ENCODE data around the gene MPHOSPH6.
"Not testable (repeated sequence)": the region's sequence is repeated elsewhere in the genome, so short reads cannot be mapped to it uniquely, and the experiment has no call there.

The MPHOSPH6 gene

DNA sequence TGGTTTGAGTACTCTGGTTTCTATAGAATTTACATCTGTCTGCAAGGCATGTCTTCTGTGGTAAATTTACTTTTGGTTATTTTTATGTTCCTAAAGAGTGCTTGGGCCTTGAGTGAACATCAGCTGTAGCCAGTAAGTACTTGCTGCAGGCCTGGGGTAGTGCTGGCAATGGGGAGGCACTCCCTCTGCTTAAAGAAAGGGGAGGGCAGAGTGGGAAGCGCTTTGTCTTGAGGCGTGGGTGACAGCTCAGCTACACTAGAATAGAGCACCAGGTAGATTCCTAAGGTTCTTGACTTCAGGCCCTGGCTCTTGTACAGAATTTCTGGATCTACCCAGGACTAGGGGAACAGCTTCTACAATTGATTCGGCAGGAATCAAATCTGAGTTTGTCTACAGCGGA lies 50.6 kb downstream of the MPHOSPH6 start:
- TF ChIP-seq, protein P1, sequence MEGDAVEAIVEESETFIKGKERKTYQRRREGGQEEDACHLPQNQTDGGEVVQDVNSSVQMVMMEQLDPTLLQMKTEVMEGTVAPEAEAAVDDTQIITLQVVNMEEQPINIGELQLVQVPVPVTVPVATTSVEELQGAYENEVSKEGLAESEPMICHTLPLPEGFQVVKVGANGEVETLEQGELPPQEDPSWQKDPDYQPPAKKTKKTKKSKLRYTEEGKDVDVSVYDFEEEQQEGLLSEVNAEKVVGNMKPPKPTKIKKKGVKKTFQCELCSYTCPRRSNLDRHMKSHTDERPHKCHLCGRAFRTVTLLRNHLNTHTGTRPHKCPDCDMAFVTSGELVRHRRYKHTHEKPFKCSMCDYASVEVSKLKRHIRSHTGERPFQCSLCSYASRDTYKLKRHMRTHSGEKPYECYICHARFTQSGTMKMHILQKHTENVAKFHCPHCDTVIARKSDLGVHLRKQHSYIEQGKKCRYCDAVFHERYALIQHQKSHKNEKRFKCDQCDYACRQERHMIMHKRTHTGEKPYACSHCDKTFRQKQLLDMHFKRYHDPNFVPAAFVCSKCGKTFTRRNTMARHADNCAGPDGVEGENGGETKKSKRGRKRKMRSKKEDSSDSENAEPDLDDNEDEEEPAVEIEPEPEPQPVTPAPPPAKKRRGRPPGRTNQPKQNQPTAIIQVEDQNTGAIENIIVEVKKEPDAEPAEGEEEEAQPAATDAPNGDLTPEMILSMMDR (conservative IDR thresholded peaks at IDR 0.05) = no peak
- H3K27ac ChIP-seq = no peak overlapping the region

DNA sequence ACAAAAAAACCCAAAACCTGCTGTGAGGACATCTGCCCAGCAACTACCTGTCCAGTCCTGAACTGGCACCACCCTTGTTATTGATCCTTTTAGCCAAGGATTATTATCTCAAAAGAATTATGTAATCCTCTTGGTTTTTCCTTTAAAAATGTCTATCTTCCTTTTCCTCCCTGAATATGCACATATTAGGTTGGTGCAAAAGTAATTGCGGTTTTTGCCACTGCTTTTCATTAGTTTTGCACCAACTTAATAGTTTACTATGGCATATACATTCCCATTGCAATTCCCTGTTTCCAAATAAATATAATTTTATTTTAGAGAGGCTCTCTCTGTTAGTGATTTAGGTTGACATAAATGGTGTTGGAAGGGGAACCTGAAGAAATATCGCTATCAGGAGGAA lies 51.3 kb downstream of the MPHOSPH6 start:
- no peak overlapping the region for H3K27ac ChIP-seq
- TF ChIP-seq, protein P1 (conservative IDR thresholded peaks at IDR 0.05) = no peak

DNA sequence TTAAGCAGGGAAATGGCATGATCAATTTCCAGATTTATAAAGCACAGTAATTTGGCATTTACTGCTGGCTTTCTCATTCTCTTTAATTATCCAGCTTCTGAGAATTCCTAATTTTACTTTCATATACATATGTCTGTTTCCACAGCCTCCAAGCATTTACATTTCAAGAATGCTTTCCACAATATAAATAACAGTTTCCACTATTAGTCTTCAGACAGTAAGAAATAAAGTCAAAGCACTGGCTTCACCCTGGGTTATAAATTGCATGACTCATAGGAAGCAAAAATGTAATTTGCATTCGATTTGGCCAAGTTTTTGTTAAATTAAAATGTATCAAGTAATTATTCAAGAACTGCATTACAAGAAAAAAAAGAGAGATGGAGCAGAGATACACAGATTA lies 53.5 kb downstream of the MPHOSPH6 start:
- H3K27ac ChIP-seq = no peak overlapping the region
- TF ChIP-seq, protein P1 (conservative IDR thresholded peaks at IDR 0.05) = no peak

DNA sequence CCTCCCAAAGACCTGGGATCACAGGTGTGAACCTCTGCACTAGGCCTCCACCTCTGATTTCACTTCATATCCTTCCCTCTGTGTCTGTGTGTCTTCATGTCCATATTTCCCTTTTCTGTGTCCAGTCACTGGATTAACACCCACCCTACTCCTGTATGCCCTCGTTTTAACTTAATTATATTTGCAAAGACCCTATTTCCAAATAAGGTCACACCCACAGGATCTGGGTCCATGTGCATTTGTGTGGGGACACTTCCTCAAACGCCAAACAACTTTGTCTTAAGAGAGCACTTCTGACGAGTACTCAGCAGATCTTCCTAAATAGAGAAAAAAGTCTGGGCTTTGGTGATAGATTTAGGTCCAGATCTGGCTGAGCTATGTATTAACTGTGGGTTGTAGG lies 56.3 kb downstream of the MPHOSPH6 start:
- TF ChIP-seq, protein P1 (conservative IDR thresholded peaks at IDR 0.05) = no peak
- no peak overlapping the region for H3K27ac ChIP-seq

DNA sequence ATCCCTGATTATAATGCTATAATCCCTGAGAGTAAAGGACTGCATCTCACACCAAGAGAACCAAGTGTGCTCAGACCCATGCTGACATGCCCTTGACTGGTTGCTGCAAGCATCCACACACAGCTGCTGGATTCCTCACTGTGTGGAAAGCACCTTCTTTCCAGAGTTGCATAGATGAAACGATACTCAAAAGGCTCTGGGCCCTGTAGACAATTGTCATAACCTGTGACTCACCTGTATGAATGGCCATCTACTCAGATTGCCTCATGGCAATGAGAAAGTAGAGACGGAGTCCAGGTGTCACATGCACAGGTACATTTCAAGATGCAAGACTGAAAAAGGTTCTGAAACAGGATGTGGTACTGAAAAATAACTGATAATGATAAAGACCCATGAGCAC lies 58.1 kb downstream of the MPHOSPH6 start:
- H3K27ac ChIP-seq = no peak overlapping the region
- TF ChIP-seq, protein P1 (conservative IDR thresholded peaks at IDR 0.05) = no peak

DNA sequence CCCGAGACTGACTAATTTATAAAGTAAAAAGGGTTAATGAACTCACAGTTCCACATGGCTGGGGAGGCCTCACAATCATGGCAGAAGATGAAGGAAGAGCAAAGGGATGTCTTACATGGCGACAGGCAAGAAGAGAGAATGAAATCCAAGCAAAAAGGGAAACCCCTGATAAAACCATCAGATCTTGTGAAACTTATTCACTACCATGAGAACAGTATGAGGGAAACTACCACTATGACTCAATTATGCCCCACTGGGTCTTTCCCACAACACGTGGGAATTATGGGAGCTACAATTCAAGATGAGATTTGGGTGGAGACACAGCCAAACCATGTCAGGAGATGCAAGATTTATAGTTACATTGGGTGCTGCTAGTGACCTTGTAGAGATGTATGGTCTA lies 60.8 kb downstream of the MPHOSPH6 start:
- not testable (repeated sequence) for H3K27ac ChIP-seq

DNA sequence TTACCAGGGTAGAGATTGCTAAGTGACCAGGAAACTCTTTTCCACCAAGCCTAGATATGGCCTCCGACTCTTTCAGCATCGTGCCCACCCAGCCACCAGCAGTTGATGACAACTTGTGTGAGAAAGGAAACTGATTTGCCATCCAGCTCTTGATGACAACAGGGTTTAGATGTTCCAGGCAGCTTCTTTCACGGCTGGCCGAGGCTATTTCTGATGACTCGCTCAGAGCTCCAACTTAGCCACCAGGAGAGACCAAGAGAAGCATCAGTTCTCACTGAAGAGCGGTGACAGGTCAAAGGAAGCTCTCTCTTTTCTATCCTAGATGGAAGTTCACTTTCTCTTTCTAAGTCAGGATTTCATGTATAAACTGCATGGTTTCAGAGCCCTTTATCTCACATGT lies 61.2 kb downstream of the MPHOSPH6 start:
- TF ChIP-seq, protein P1 (conservative IDR thresholded peaks at IDR 0.05) = no peak

DNA sequence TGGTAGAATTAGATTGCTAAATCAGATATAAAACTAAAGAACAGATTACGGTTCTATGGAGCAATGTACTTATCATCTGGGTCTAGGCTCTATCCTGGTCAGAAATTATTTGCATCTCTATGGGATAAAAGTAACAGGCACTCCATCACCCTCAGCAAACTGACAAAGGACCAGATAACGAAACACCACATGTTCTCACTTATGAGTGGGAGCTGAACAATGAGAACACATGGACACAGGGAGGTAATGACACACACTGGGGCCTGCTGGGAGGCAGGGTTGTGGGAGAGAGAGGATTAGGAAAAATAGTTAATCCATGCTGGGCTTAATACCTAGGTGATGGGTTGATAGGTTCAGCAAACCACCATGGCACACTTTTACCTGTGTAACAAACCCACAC lies 61.9 kb downstream of the MPHOSPH6 start:
- TF ChIP-seq, protein P1 (conservative IDR thresholded peaks at IDR 0.05) = no peak
- H3K27ac ChIP-seq = no peak overlapping the region

More for the DNA sequence above, 61.2 kb downstream of the MPHOSPH6 start:
- no peak overlapping the region for H3K27ac ChIP-seq
